Measurements from ENCODE around the gene CCNE1.

DNA sequence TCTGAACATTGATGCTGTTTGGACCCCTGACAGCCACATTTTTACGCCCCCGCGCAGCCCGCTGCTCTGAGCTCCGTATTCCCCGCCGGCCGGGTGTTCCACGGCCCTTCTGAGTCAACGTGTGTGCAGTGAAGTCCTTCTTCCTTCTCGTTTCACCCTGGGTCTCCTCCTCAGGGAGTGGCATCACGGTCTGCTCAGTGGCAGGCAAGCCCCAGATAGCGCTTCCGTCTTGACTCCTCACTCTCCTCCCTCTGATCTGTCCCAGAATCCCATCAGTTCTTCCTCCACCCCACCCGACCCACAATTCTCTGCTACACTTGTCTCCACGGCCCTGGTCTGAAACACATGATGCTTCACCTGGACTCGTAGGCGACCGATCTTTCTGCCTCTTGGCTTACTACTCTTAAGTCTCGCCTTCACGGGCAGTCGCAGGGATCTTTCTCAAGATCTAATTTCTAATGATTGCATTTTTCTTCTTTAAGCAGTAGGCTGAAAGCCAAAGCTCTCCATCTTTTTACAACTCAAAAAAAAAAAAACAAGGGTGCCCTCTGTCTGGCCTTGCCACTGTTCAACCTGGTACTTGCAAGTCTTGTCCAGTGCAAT lies 33.9 kb downstream of the CCNE1 start:
- TF ChIP-seq POLR2AphosphoS5 (IDR thresholded peaks at IDR 0.05; ENCODE audit: low read depth, low read length) (no peak; the same call in 1 of the 2 replicates), TAF1 (IDR thresholded peaks at IDR 0.05; ENCODE audit: low read depth, low read length) (no peak)

All from GM12891 (cell line).